GM21717 (cell line): ENCODE measurements around the gene NRP1.

ENCODE experiments used
- ATAC-seq: cut with Tn5 transposase; IDR thresholded peaks from one replicate; pipeline ENCODE4 v1.9.1; 2021; ENCODE audit warnings: mild to moderate bottlenecking, moderate library complexity; ENCODE audit not compliant: unreplicated experiment

NRP1 gene

DNA sequence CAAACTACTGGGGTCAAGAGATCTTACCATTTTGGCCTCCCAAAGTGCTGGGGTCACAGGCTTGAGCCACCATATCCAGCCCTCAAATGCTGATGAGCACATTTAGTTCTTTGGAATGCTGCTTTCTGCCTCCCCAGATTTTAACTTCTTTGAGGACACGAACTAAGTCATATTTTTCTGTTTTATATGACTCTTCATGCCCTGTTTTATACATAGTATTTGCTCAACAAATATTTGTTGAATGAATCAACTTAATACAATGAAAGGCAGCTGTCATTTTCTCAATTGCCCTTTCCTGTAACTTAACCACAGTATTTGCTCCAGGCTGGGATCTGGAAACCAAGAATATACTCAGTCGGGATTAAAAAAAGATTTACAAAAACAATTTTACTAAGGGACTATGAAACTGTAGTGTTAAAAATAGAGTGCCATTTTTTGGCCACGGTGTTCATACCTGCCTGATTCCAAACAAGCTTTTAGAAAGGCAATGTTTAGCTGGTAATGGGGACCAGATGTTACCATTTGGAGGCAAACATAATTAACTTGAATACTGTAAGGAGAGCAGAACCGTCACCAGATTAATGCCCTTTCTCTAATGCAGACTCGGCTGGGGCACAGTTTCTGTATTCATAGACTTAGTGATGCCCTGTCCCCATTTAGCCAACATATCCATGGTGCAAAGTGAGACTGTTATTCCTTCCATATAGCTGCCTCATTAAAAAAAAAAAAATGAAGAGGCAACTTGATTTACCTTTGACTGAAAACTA is 117.6 kb downstream of the NRP1 start:
- no peak for ATAC-seq

DNA sequence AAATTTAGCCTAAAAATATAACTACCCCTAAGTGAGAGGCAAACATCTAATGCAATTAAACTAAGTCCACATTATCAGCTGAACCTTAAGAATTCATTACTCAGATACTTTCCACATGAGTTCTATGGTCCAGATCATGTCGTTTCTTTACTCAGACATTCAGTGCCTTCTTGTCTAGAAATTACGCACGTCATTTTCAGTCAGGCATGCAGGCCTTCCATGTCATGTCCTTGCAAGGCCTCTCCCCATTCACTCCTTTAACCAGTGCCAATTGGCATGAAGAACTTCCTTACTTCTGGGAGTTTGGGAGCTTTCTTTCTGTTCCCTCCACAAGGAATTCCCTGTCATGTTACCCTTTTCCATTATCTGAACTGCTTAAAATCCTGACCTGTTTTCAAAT is 118.8 kb downstream of the NRP1 start:
- ATAC-seq, result no peak

DNA sequence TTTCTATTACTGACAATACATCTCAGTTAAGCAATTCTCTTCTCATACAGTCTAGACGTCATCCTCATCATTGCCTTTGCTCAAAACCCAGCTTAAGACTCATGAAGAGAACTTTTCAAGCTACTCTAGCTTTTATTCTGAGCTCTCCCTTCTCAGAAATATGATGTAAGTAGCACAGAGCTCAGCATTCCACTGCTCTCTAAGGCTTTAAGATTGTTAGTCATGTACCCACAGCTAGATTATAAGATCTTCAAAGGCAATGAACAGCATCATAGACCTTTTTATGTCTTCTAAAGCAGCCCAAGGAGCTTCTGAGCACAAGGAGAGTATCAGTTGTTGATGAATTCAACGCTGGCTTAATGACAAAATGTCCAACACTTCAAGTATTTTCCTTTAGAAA is 119.3 kb downstream of the NRP1 start:
- no peak for ATAC-seq

DNA sequence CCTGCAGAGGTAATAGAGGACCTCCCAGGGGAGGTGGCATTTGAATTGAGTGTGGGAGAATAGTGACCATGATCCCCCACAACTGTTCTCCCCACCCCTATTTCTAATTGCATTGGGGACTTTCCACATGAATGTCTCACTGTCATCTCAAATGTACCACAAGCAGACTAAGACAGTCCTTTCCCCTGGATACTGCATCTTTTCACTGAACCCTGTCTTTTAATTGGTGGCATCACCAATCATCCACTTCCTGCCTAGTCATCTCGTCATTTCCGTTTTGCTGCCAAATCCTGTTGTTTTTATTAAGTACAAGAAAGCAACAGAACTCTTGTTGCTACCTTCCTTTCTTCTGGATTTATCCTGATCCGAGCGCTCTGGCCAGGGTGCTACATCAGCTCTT is 120.3 kb downstream of the NRP1 start:
- no peak for ATAC-seq

DNA sequence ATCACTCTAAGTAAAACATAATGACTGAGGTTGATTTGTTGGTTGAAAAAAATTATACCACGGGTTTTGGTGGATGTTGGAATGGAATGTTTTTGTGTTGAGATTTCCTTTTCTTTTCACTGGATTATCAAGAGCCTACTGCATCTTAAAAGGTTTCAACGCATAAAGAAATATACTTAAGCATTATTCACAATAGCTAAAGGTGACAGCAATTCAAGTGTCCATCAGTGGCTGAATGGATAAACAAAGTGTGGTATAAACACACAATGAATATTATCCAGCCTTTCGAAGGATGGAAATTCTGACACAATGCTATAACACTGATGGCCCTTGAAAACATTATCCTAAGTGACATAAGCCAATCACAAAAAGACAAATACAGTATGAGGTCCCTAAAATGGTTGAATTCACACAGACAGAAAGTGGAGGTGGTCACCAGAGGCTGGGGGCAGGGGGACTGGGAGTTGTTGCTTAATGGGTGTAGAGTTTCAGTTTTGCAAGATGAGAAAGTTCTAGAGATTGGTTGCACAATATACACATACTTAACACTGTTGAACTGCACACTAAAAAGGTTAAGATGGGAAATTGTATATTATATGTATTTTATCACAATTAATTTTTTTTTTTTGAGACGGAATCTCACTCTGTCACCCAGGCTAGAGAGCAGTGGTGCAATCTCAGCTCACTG is 122.3 kb downstream of the NRP1 start:
- no peak for ATAC-seq

DNA sequence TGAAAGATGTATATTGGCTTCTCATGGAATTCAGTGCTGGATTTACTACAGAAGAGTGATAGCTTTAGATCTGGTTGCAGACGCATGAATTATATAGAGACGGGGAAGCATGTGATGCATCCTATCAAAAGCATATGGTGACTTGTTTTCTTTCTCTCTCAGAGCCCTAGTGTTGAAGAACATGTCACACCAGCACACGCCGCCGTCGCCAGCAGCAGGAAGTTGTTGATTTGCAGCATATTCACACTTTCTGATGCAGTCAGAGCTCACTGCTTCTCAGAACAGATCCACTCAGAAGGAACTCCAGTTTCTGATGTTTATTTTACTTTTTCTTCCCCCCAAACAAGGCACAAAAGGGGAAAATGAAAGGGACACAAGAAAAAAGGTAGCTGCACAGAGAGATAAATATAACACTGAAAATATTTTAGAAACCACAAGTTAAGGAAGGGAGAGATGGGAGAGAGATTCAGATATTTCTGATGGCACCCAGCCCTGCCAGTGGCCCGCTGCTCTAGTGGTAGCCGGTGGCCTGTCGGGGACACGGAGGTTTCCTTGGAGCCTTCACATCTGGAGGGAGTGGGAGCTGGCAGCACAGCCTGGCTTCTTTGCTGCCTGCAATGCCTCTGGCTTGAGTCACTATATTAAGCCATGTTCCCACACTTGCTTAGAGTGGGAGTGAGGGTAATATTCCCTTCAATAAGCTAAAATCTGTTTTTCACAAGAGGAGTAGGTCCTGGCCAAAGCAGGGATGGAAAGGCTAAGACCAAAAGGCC is 123.2 kb downstream of the NRP1 start:
- ATAC-seq, result no peak

DNA sequence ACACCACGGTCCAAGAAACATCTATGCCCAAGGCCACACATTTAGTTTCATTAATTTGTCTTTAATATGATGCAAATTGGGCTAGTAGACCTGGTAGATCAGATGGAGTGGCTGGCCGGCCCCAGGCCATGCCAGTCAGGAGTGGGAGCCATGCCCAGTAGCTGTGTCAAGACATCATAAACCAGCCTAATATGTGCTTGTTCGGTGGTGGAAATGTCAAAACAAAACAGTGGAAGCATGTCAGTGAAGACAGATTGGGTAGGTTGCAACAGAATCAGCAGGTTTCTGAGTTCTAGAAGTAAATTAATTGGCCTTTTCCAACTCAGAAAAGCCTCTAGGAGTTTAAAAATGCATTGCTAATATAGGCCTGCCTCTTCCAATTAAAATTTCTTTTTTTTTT is 124.7 kb downstream of the NRP1 start:
- no peak for ATAC-seq

DNA sequence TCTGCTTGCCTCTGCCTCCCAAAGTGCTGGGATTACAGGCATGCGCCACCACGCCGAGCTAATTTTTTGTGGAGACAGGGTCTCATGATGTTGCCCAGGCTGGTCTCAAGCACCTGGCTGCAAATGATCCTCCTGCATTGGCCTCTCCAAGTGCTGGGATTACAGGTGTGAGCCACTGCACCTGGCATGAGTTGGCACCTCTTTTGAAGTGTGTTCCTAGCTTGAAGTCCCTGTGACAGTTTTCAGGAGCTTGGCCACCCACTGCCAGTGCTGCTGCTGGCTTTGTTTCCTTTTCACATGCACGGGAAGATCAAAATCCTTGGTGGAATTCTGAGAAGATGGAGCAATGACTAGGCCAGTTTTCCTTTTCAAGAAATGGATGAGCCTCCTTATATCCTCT is 126.3 kb downstream of the NRP1 start:
- no peak for ATAC-seq

DNA sequence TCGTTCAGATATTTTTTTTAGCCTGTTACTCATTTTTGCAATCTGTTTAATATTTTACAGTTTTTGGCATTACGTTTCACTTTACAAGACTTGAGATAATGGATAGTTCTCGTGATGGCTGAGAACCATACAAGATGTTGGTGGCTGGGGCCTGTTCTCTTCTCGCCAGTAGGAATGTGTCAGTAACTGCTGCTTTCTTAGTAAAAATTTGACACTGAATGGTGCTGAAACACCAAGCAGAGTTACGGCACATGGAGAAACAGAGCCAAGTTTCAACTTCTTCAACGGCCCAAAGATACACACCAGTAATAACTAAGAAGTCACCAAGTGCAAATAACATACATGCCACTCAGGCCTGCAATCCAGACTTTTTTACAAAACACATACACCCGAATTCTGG is 130.4 kb downstream of the NRP1 start:
- no peak for ATAC-seq

DNA sequence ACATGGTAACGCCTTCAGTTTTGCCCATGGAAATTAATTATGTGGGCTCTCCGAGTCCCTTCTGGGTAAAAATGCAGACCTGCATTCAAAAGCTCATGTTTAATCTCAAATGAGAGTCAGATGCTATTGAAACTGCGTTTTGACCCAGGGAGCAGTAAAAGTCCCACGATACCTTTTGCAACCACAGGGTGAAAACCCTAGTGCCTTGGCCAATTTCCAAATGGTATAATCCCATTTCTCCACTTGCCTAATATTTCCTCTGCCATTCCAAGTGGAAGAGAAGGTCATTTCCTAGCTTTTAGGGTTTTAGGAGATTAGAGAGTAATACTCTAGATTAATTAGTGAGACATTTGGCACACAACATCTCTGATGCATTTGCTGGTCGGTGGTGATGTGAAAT is 132.5 kb downstream of the NRP1 start:
- no peak for ATAC-seq

DNA sequence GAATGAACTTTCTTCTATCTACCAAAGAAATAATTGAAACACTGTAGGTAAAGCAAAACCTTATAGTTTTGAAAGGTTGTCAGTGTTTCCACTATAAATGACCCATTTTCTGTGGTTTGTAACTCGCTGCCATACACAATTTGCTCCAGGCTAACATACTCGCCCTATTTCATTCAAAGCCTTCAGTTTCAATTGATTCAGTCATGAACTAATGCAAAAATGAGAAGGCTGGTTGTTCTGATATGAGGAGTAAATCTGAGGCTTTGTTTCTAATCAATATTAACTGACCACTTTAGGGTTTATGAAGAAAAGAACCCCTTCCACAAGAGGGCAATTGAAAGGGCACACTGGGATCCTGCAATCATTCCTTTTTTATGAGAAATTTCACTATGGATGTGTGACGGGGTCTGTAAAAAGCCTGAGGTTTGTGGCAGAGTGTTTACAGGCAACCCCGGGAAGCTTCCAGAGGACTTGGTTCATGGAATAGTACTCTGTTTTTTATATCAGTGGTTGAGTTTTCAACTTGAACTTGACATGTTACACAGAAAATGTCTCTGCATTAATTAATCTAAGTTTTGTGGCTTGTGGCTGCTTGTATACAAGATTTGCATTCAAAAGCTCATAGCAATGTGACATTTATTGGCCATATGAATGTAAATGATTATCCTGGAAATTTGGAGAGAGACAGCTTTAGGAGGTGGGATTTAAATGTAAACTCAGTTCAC is 133.2 kb downstream of the NRP1 start:
- ATAC-seq, result no peak

DNA sequence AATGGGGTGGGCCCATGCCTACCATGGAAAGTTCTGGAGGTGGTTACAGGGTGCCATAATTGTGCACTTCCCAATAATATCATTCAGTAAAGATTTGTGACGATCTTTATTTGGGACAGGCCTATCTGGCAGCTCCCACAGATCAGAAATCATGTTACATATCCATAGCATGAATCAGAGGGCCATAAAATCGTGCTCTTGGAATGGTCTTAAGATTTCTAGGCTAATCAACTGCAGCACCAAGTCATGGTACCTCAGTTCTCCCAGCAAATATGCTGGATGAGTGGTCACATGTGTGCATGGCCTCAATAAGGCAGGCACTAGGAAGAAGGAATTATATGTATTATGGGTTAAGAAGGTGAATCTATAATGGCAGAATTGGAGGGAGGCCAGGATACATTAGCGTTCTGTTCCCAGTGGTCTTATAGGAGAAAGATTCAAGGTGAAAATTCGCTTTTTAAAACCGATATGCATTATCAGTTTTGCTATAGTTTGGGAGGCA is 134.7 kb downstream of the NRP1 start:
- no peak for ATAC-seq

DNA sequence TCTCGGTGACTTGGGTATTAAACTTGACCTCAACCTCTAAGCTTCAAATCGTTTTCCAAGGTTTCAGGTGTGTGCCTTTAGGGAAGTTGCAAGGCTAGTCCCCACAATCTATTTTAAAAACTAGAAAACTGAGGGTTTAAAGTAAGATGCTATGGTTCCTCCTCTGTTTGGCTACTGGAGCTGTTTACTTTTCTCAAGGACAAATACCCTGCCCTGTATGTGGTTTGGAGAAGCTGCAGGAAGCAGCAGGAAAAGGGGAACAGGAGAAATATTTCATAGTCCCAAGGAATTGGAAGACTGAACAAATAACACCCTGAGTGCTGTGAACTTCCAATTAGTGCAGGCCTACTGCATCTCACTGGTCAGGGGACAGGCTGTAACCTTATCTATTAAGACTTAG is 135.9 kb downstream of the NRP1 start:
- ATAC-seq, result no peak

DNA sequence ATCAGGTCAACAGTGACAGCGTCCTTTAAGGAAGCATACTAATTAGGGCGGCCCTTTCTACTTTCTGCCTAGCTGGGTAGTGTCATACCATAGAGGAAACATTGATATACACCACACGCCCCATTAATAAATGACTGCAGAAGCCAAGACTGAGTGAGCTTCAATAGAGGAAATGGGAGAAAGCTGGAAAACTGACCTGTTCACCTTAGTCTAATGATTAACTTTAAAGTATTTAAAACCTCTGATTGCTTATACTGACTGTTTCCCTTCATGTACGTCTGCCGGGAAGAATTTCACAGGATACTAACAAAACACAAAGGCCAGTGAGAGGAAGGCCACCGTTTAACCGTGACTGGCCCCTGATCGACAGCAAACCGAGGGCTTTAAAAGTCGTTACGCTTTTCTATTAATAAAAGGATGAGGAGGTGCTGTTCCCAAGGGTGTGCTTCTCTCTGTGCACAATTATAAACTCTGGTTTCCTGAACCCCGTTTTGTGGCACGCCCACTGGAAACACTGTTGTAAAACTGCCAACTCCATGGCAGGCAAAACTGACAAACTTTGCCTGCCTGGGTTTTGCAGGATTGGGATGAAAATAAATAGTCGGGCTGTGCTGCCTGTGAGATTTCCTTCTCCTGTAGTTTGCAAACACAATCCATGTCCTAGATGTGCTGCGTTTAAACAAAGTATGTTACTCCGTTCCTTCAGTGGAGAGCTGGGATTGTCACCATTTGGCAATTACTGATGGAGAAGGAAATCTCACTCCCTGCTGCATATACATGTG is 137.6 kb downstream of the NRP1 start:
- no peak for ATAC-seq

DNA sequence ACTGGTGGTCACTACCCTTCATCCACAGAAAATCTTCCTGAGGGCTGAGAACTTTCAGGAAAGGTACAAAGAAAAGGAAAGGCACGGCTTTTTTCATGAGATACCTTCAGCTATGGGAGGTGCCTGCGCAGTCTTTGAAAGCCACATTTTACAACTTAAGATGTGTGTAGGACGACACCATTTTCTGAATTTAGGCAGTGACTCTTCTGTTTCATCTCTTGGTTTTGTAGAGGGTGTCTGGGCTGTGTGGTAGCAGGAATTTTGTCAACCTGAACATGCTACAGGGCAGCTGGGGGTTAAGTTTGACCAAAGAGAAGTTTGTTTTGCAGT is 138.1 kb downstream of the NRP1 start:
- ATAC-seq, result no peak

DNA sequence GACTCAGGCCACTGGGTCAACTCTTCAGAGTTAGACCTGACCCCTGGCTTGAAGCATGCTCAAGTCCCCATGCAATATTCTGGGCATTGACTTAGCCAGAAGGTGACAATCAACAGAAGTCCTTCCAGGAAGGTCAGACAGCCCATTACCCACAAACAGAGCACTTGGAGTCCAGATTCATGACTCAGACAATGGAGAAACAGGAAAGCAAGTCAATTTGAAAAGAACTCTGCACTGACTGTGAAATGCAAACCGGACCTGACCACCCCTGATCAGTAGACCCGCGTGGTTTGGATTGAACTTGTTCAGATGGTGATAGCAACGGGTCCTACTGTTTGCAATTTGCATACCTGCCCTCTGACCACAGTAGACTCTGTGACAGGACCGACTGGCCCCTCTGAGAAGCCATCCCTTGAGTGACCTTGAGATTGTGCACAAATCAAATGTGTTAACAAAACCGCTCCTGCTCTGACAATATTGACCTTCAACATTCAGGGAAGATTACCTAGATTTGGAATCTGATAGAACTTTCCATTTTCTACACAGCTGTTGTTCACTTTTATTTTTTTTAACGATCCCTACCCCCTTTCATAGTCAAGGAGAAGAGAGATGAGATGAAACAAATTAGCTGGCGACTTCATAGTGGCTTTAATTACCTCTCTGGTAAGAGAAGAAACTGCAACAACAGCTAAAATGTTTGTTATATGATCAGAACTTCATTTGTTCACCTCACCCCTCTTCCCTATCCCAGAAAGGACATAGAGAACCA is 138.7 kb downstream of the NRP1 start:
- ATAC-seq, result no peak

DNA sequence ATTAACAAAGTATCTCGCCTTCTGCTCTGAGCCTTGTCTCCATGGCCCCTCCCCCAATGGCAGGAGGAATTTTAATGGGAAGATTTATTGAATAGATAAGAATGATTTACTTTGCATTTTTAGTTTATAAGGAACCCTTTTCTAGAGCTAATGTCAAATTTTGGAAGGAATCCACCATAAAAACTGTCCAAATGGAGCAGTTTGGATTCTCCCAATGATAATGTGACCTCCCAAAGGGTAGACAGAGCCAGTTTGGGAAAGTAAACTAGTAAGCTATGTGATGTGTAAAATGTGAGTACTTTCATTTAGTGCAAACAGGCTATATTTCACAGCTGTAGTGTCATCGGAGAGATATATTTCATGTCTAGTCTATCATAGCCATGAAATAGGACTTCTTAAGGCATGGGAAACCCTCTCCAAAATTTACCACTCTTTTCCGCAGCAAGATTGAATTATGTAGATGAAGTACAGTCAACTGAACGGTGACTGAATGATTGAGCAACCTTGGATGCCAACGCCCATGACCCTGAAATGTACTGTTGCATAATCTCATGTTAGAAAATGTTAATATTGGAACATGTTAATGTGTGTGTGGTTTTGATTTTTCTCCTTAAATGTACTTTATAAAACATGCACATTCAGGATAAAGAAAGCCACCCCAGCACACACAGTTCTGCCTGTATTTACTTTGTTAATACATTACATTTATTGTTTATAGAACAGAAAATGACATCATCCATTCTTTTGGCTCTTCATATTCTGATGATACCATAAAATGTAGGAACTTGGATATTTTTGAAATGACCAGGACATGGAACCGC is 140.6 kb downstream of the NRP1 start:
- ATAC-seq, result no peak

DNA sequence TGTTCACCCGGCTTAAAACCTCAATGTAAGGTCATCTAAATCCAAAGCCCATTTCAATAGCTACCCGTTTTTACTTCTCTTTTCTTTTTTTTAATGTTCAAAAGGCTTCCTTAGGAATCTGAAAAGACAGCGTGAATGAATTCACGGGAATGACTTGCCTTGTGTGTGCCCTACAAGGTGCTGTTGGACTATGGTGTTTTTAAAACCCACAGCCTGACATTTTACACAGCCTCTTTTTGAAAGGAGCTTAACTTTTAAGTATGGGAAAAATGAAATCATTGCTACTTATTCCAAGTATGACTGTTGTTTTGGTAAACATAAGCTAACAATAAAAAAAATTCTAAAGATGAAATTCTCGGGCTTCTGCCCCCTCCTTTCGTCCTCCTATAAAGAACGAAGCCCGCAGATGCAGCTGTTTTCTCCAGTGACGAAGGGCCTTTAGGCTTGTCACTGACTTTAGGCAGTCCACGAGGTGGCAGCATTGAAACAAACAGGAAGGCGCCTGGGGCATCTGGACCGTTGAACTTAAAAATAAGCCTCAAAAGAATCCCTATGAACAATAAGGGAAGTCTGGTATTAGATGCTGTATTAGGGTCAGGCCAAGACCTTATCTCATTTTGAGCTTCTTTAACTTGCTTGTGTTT is 141.3 kb downstream of the NRP1 start:
- no peak for ATAC-seq
